Smooth muscle cell of the brain vasculature (primary cell): Measurements from ENCODE around the gene ATG12.
"Not testable (repeated sequence)": the region's sequence is repeated elsewhere in the genome, so short reads cannot be mapped to it uniquely, and the experiment has no call there.

Source experiments
- DNase-seq: peaks from one replicate; pipeline ENCODE4 v3.0.0-alpha.2; 2012; ENCODE audit warnings: low read depth, low spot score

ATG12 gene

DNA sequence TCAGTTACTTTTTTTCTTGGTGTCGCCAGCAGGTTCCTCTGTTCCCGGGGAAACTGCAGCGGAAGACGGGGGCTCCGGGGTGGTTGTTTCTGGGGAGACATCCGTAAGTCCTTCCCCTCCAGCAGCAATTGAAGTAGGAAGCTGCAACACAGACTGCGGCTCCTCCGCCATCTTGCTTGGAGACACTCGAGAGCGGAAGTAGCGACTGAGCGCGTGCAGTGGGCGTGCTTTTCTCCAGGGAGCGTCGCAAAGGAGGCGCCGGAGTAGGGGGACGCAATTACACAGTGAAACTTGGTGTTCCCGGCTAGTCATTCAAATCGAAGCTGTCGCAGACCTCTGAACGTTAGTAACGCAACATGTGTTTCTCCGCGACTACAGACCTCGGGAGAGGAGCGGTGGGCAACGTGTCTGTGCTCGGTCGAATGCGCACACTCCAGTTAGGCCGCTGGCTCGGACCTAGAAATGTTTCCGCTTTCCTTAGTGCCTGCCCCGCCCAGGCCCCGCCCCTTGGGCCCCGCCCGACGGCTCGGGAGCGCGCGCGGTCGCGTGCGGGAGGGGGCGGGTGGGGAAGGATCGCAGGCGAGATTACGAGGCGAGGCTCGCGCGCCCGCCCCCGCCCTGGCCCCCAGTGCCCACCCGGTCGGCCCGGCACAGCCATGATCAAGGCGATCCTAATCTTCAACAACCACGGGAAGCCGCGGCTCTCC lies at the start of gene ATG12, which contains the start of gene AP3S1:
Gene ATG12, minus strand, starts transcription at position 184 of the 707 bp plus-strand sequence. Its CDS starts 13 bp downstream, at position 171.
Gene AP3S1, plus strand, starts transcription at position 554 of the 707 bp plus-strand sequence. Its CDS starts 103 bp downstream, at position 657.
- DNase-seq: peak; percentile 83

DNA sequence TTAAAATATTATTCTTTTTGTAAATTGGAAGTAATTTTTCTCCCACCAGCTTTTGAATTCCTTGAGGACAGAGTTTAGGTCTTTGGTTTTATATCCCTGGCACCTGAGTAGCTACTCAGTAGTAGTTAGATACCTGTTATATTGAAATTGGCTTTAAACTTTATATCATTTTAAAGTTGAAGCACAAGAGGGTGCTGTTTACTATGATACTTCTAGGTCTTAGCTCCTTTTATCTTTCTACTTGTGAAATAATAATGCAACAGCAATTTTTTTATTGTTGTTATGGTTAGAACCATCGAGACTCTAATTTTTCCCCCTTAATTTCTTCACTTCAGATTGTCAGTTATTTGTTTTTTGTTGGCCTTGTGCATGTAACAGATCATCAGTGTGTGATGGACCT lies 46.7 kb upstream of the ATG12 start:
- no peak for DNase-seq

DNA sequence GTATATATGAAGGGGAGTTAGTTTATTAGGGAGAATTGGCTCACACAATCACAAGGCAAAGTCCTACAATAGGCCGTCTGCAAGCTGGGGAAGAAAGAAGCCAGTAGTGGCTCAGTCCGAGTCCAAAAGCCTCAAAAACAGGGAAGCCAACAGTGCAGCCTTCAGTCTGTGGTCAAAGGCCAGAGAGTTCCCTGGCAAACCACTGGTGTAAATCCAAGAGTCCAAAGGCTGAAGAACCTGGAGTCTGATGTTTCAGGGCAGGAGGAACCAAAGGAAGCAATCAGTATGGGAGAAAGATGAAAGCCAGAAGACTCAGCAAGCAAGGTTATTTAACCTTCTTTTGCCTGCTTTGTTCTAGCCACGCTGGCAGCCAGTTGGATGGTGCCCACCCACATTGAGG lies 43.8 kb upstream of the ATG12 start:
- not testable (repeated sequence) for DNase-seq

DNA sequence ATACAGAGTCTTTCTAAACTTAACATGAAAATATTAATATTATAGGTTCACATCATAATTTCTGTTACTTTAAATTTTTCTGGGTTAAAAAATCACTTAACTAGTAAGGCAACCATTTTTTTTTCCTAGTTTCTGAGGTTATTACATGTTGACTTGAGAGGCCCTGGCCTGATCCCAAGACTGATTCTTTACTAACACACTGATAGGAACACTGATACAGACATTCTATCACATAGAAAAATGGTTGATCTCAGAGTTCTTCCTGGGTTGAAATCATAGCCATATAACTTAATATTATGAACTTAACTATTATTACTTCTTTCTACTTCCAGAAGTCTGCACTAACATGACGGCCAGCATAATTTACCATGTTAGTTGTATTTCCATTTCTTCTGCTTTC lies 43.3 kb upstream of the ATG12 start:
- no peak for DNase-seq

DNA sequence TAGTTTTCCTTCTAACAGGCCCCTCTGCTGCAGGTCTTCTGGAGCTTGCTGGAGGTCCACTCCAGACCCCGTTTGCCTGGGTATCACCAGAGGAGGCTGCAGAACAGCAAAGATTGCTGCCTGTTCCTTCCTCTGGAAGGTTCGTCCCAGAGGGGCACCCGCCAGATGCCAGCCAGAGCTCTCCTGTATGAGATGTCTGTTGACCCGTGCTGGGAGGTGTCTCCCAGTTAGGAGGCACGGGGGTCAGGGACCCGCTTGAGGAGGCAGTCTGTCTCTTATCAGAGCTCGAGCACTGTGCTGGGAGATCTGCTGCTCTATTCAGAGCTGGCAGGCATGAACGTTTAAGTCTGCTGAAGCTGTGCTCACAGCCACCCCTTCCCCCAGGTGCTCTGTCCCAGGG lies 41.1 kb upstream of the ATG12 start:
- not testable (repeated sequence) for DNase-seq

DNA sequence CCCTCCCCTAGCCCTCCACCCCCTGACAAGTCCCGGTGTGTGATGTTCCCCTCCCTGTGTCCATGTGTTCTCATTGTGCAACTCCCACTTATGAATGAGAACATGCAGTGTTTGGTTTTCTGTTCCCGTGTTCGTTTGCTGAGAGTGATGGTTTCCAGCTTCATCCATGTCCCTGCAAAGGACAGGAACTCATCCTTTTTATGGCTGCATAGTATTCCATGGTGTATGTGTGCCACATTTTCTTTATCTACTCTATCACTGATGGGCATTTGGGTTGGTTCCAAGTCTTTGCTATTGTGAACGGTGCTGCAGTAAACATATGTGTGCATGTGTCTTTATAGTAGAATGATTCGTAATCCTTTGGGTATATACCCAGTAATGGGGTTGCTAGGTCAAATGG lies 36.0 kb upstream of the ATG12 start:
- not testable (repeated sequence) for DNase-seq

DNA sequence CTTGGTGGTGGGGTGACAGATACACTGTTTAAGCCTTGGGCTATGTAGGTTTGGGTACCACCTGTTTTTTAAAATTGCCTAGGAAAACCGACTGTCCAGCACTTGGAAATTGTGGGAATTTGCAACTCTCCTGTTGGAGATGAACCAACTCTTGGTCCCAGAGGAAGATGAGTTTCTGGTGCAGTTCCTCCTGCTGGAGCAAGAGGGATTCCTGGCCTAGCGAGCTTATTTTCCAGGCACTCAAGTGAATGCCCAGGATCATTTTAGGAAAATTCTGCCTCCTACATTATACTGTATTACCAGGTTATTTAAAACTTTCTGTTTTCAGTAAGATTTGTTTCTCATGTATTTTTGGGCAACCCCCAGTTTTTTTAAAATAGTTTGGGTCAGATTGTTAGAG lies 34.1 kb upstream of the ATG12 start:
- no peak for DNase-seq

DNA sequence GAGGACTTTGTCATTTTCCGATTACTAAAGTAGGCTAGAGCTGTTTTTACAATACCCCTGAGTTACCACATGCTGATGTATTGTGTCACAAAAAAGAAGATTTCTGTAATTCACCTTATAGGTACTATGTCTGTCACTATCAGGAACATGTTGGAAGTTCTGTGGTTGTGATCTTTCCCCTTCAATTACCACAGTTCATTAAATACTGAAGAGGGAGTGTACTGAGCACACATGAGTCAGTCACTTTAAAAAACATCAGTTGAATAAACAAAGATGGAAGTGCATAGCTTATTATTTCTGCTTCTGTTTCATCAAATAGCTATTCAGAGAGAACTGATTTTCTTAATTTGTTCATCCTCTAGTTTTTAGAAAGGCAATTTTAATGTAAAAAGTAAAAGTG lies 32.0 kb upstream of the ATG12 start:
- DNase-seq: no peak

DNA sequence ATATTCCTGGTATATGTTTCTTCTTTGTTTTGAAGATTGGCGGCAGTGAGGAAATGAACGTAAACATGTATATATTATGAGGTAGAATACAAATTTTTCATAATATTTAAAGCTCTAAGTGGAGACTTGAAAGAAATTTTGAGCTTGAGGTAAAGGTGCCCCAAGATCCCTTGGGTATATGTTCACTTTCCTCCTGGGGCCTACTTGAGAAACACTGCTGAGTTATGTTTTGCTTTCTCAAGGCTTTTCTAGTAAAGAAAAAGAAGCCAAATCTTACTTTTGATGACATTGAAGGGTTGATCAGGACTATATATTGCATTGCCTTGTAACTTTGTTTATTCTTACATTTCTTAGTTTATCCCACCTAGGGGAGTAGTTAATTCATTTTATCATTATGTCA lies 31.1 kb upstream of the ATG12 start:
- no peak for DNase-seq

DNA sequence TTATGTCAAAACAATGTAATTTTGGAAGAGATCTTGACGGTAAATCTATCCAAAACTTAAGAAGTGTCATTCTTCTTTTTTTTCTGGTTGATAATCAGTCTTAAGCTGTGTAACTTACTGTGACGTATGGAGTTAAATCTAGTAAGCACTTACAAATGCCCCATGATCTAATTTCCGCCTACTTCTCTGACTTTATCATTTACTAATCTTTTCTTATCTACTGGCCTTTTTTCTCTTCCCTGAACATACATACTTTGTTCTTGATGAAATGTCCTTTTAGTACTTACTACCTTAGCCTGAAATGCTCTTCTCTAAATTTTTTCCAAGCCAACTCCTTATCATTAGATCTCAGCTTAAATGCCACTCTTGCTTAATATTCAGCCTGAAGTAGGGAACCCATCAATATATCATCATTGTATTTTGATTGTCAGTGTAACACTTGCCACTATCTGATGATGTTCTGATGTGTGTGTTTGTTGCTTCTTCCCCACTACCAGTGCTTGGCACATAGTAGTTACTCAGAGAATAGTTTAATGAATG lies 28.0 kb upstream of the ATG12 start:
- no peak for DNase-seq

DNA sequence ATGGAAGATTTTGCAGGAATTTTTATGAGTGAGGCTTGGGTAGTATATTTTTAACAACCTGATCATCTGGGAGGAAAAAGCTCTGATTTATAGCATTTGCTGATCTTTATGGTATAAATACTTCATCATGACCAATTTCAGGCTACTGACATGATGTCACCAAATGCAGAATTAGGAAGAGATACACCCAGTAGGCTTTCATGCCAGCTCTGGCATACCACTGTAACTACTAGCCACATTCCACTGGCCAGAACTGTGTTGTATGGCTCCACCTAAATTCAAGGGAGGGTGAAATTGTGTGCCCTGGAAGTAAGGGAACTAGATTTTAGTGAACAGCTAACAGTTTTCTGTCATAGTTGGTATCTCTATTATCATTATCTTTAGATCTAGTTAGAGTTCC lies 18.0 kb upstream of the ATG12 start:
- DNase-seq: no peak

DNA sequence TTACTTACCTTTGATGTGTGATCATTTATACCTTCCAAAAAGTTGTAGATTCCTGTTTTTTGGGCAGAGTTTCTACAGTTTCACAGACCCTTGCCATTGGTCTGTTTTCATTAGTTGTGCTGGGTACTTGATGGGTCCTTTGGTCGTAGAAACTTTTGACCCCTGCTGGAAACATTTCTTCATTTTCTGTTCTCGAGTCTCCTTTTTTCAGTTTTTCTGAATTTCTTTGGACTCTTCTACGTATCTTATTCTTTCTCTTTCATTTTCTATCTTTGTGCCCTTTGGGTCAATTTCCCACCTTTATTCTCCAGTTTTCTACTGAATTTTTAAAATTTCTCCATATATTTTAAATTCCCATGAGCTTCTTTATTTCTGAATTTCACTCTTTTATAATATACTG lies 17.0 kb upstream of the ATG12 start:
- no peak for DNase-seq

DNA sequence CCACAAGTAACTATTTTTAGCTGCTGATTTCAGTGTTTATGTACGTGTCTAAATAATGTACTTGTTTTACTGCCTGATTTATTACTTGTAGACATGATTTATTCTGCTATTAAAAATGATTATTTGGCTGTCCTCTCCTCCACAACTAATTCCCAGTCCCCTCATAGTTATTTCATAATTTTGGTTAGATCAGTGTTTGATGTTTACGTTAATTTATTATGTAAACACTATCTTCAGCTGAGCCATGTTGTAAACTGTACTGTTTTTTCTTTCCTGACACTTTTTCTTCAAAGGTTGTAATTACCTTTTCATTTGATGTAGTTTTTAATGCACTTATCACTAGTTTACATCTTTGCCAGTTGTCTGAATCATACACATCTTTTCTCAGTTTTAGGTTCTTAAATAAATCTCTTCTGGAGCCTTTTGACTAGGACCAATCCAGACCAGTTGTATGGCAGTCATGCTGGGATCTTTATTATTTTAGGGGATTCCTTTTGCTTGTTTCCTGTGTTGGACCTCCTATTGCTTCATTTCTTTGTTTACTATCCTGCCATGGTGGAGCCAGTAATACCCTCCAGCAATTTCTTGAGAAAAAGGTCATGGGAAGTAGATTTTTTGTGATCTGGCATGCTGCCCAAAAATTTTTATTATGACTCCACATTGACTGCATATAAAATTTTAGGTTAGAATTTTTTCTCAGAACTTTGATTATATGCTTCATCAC lies 16.4 kb upstream of the ATG12 start:
- DNase-seq: peak; percentile 85

DNA sequence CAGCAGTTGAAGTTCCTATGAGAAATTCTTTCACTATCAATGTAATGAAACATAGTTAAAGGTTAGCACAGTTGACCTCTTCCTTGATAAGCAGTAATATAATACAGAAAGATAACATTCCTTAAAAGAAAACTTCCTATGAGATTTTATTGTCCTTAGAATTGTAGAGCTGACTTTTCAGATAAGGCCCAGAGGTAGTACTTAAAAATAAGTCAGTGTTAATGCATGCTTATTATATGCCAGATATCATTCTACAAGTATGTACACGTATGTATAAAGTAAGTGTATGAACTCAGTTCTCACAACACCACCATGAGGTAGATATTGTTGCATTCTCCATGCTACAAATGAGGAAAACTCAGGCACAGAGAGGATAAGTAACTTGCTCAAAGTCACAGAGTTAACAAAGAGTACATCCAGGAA lies 15.7 kb upstream of the ATG12 start:
- no peak for DNase-seq

DNA sequence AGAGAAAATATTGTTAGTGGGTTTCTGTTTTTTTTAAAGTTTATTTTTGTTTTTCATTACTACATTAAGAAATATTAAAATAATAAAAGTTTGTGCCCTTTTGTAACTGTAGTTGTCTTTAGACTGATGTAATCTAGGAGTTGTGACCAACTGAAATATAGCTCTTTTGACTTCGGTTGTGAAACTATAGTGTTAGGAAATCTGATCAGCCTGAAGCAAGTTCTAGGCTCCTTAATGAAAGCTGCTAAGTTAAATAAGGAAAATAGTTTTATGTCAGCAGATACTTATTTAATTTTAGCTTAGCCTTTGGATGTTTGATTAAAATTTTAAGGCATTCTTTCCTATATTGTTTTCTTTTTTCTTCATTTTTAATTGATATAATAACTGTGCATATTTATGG lies 14.6 kb upstream of the ATG12 start:
- DNase-seq: no peak

DNA sequence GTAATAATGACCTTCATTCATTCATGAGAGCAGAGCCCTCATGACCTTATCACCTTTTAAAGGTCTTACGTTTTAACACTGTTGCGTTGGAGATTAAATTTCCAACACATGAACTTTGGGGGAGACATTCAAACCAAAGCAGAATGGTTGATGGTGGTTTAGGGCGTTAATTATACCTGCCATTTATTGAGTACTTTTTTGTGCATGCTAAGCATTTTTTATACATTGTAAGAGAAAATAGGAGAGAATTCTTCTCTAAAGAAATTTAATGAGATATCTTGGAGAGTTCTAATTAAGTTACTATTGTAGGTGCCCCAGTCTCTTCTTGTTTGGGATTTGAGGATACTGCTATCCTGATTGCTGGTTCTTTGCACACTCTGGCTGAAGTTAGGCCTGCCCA lies 12.8 kb upstream of the ATG12 start:
- DNase-seq: no peak

DNA sequence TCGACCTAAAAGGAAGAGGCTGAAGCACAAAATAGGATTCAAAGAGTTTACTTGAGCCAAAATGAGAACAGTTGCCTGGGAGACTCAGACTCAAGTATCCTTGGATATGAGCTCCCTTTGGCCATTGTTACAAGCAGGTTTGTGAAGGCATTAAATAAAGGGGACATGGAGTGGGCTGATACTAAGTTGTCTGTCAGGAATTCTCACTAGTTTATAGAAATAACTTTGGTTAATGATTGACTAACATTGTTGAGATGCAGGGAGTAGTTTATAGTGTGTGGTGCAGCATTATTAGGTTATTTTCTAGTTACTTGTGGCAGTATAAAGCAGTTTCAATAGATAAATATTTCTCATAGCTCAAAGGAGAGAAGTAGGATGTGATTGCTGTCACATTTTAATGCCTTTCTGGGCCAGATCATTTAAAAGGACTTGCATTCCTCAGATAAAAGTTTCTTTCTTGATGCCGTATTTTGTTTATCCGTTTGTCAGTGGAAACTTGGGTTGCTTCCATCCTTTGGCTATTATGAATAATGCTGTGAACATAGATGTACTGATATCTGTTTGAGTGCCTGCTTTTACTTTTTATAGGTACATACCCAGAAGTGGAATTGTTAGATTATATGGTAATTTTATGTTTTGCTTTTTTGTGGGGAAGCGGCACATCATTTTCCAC lies 9.5 kb upstream of the ATG12 start:
- DNase-seq: no peak

DNA sequence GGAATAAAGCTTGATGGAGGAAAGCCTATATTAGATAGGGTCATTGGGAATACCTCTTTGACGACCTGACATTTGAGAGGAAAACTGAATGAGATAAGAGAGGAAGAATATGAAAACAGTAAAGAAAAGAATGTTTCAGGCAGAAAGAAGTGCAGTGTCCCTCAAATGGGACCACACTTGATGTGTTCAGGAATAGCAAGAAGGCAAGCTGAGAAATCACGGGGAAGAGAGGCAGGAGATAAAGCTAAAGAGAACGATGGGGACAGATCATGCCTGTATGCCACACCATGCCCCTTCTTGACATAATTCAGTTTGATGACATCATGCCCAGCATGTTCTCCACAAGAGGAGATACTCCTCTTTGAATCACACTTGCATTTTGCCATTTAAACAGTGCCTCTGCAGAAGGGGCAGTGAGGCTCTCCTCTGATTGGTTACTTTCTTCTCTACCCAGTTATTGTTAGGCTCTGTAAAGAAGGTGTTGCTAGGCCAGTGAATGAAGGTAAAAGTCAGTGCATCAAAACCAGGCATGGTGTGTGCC lies 8.0 kb upstream of the ATG12 start:
- no peak for DNase-seq

DNA sequence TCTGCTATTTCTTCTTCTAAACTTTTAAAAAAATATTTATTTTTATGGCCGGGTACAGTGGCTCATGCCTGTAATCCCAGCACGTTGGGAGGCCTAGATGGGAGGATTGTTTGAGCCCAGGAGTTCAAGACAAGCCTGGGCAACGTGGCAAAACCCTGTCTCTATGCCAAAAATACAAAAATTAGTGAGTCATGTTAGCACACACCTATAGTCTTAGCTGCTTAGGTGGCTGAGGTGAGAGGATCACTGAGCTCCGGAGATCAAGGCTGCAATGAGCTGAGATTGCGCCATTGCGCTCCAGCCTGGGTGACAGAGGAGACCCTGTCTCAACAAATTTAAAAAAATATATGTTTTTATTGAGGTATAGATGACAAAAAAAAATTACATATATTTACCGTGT lies 5.9 kb upstream of the ATG12 start:
- DNase-seq: no peak

DNA sequence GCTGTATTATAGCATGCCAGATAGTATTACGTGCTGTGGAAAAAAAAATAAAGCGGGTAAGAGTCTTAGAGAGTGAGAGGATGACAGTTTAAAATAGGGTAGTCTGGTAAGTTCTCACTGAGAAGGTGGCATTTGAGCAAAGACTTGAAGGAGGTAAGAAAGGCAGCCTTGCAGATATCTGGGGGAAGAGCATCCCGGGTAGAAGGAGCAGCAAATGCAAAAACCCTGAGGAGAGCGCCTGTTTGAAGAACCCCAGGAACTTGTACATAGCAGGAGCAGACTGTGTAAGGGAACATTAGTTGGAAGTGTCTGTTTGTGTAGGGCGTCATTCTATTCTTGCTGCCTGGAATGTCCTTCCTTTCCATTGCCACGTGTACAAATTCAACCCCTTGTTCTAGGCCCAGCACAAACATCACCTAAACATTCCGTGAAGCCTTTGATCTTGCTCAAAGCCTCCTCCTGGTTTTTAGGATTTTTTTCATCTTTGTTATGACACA lies 3.0 kb upstream of the ATG12 start:
- no peak for DNase-seq

DNA sequence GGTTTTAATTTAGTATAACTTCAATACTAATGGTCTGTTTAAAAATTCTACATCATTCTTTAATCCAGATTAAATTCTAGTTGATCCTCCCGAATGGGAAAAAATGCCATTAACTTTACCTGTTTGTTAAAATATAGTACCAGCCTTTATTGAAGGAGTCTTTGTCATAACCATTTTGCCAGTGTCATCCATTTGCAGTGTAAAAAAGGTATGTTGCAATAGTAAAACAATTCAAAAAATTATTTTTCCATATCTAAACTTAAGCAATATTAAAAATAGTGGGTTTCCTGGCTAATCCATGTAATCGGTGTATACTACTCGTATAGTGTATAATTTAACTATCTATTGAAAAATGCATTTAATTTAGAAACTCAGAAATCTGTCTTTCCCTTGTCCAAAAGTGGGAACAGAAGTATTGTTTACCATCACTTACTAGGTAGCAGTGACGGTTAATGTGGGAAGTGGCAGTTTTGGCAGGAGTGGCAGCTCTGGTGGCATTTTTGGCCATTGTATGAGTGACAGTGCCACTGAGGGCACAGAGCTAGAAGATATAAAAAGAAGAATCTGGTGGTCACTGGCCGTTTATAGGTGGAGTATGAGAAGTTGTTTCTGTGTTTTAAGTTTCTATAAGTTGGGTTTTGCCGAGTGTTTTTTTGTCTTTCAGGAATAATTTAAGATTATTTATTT lies 2.2 kb upstream of the ATG12 start:
- DNase-seq: no peak
